Islet precursor cell (in vitro differentiated cells): ENCODE data around the gene DGKB.
A peak's percentile ranks its signal among the peaks of the same experiment; 100 is the strongest.

Experiments
- DNase-seq: peaks from one replicate; pipeline ENCODE4 v3.0.0-alpha.2; 2018

DGKB gene

DNA sequence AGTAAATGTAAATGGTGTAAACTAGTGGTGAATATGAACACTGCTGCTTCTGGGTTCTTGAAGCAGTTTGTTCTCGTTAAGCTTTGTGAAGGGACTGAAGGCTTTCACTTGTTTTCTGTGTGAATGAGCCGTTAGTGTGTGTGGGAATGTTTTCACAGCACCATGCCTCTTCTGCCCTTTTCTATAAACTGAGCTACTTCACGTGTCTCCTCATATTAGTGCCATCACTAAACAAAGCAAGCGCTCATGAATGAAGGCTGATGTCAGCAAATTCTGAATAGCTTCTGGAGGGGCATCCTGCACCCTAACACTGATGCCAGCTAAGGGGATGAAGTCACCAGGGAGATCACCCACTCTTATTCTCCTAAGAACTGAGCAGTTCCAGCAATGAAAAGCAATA, 707.5 kb downstream of the DGKB start:
- DNase-seq, result no peak

DNA sequence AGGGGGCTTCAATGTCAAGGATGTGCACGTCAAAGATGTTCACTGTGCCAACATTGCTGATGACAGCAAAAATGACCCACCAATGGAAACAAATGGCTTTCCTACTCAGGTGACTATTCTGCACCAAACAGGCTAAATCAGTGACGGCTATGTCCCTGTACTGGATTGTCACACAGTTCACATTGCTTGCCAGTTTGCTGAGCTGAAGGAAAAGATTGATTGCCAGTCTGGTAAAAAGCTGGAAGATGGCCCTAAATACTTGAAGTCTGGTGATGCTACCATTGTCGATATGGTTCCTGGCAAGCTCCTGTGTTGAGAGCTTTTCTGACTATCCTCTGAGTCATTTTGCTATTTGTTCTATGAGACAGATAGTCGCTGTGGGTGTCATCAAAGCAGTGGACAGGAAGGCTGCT, 710.9 kb downstream of the DGKB start:
- DNase-seq, result no peak

DNA sequence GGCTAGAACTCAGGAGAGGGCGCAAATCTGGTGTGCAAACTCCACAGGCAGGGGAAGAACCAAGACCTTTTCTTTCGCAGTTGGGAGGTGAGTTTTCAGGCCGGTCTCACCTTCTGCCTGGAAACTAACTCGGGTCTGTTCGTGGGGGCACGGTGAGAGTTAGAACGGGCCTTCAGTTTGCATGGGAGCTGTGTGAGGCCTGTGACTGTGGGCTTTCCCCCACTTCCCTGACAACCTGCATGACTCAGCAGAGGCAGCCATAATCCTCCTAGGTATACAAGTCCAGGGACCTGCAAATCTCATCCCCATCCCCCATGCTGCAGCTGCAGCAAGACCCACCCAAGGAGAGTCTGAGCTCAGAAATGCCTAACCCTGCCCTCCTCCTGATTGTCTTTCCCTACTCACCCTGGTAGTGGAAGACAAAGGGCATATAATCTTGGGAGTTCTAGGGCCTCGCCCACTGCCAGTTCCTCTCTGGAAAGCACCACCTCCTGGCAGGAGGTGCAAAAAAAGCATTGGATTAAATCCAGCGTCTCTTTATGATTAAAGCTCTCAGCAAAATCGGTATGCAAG, 718.2 kb downstream of the DGKB start:
- no peak for DNase-seq

DNA sequence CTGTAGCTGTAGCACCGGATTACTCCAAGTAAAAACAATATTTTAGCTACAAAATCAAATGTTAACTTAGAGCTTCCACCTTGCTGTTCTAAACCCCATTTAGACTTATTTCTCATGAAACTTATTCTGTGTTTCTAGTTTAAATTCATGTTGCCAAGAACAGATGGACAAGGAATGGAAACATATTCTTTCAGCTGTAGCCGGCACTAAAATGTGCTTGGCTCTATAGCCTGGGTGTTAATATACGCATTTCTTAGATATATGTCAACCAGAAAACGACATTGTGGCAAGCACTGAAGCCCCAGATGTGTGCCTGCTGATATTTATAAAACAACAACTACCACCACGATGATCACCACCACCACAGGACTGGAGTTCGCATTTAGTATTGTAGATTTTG, 722.8 kb downstream of the DGKB start:
- DNase-seq, result no peak

DNA sequence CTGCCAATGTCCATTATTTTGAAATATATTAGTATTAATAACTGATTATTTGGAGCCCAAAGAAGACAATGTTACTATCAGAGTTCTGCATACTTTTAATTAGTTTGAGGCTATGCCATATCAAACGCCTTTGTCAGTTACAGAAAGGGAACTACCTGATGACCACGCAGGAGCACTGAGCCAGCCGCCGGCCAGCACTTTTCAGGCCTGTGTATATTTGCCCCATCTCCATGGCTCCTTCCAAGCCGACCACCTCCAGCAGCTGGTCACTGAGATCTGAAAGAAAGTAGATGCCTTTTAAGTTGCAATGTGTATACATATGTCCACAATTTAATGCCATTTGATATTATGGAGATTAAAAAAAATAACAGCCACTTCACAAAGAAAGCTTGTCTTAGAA, 724.7 kb downstream of the DGKB start:
- DNase-seq, result no peak

DNA sequence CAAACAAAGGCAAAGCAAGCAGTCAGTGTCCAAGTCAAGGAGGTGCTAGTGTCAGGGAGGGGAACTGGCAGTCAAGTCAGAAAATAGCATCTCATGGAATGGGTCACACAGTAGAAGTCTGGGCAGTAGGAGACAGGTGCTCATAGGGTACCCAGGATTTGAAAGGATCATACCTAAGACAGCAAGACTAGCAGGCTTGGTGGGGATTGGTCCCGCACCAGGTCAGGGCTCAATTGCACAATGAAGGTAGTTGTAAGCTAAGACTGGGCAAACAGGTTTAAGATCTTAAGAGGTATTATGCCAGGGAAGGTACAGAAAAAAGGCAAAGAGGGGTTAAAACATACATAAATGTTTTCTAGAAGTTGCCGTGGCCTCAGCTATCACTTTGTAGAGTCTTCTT, 731.7 kb downstream of the DGKB start:
- DNase-seq, result no peak

DNA sequence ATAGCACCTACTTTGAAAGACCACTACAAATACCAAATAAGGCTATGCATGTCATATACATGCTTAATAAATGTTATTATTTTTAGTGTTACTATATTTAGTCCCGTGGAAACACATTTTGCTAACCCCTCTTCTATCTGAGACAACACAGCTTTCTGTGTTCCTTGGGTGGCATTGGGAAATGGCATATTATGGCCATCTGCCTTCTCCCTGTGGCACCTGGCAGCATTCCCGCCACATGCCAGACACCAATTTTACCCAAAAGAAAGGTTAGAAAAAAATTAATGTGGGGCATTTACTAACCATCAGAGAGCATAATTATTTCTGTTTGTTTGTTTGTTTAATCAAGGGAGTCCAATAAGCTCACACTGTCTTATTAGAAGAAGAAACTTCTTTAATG, 744.4 kb downstream of the DGKB start:
- DNase-seq, result no peak

DNA sequence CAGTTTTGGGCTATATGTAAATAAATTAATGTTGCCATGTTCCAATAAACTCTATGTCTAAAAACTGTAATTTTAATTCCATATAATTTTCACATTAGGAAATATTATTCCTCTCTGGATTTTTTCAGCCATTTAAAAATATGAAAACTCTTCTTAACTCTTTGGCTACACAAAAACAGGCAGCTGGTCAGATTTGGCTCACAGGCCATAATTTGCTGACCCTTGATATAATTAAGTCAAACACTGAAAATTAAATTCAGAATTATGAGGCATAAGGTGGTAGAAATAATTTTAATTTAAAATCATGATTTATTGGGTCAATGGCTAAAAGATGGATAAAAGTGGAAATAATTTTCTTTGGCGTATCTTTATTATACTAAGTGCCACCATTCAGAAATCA, 746.1 kb downstream of the DGKB start:
- DNase-seq, result no peak

DNA sequence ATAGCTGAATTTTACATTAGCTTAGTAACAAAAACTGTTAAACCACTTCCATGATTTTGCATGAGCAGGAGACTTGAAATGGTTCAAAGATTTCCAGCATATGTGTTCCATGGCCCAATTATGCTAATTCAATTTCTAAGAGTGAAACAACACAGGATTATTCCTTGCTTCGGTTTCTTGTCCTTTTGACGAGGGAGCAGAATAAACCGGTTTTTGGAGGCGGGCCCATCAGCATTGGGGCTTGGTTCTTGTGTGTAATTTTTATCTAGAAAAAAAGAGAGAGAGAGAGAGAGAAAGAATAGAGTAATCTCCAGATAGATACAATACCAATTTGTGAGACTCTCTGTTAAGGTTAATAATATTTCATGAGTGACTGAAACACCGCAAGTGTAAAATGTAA, 753.6 kb downstream of the DGKB start:
- no peak for DNase-seq

DNA sequence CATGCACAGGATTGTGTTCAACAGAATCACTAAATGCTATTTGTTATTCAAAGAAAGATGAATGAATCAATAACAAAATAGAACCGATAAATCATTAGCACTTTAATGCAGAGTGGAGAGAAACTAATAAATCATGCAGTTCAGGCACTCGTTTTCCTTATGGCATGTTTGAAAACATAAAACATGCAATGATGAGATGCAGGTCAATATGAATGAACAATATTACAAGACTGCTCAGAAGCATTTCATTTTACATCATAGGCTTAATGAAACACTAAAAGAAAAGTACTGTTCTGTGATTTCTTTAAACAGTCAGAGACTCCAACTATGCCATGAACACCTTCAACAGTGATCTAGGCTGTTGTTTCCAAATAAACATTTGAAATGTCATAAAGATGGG, 755.0 kb downstream of the DGKB start:
- no peak for DNase-seq

DNA sequence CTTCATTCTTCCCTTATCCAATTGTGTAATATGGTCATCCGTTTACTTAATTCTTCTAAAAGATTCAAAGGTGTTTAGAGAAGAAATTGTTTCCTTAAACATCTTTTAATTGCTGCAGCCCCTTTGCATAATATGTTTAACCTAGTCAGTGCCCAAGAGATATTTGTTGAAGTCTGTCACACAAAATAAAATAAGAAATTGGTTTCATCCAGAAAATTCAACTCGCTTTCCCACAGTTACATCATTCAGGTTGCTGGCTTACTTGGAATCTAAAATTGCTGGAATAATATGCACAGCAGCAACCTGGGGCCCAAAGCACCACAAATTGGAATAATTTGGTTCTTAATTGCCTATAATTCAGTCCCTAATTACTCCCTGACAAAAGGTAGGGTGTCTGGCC, 758.0 kb downstream of the DGKB start:
- no peak for DNase-seq

DNA sequence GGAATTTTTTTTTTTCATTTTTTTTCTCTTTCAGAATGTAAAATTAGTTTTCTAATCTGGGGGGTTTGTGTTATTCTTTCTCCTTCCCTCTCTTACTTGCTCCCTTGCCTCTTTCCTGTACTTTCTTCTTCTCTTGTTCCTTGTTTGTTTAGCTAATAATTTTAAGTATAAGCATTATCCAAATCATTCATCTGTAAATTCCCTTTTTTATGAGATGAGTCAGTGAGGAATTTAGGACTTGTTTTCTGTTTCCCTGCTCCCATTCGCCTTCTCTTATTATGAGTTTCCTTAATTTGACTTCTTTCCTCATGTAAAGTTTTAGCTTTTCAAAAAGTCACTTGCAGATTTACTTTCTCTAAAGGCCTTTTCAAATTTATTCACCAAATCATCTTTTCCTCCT, 758.4 kb downstream of the DGKB start:
- DNase-seq, result no peak

DNA sequence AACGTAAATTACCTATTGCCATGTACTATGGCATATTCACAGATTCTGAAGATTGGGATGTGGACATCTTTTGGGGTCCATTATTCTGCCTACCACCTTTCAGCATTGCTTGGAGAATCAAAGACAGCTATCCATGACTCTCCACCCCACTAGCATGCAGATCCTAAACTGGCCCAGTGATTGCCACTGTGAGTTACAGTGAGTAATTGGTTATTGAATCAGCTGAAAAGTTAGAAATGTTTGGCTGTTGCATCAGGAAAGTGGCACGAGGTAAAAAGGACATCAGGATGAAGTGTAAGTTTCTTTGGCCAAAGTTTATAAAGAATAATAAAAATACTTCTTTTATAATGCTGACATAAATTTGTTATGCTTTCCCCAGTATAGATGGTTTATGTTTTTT, 764.9 kb downstream of the DGKB start:
- no peak for DNase-seq

DNA sequence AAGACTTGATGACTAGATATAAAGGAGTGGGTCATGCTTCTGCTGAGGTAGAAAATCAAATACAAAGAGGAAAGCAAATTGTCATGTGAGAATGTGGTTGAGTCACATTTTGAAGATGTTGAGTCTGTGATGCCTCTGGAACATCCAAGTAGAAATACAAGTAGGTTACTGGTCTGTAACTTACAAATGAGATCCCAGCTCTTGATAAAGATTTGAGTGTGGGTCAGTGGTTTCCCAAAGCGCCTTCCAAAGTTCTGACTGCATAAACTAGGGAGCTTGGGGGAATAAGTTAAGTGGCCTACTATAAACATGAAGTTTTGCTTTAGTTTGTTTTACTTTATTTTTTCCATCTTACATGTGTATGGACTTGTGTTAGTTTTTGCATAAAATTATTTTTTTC, 768.8 kb downstream of the DGKB start:
- DNase-seq, result peak; percentile 58

DNA sequence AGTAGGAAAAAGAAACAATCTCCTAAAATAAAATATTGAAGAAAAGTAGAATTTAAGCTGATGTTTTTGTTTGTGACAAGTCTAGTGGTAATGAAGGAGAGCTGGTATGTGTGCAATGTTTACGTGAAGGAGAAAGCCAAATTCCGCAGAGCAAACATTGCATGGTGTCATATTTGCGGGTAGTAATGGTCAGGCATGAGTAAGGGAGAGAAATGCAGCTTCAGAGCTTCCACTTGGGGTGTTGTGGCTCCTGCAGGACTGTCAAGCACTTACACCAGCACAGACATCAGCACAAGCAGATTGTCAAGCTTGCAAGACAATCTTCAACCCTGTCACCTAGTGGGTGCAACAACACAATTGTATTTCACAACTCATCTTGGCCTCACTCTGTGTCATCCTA, 776.6 kb downstream of the DGKB start:
- DNase-seq, result peak; percentile 56

DNA sequence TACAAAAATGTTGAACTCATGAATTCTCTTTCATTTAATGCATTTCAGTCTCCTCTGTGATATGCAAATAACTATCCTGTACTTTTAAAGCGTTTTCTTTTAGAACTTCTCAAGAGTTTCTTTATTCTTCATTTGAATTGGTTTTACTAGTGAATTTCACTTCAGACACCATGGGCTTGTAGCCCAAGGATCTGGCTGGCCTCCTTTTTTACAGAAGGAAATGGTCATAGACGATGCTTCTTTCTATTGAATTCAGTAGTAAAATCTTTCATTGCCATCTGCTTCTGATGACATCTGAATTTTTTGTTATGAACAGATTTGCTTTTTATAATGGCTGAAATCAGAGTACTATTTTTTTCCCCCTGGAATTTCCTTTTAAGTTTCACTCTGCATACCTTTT, 777.8 kb downstream of the DGKB start:
- no peak for DNase-seq

DNA sequence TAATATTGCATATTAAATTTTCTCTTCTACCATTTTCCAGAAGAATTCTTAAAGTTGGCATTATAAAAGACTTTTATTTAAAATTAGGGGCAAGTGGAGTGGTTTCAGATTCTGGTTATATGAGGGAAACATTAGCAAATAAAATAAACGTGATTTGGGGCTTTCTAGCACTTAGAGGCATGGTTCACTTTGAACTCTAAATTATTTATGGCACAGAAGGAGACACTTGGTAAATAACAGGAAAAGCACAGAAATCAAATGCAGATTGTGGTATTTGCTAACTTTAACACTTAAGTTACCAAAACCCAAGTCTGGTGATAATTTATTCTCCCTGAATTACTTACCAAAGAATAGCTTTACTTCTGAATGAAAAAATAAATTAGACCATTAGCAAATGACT, 778.6 kb downstream of the DGKB start:
- DNase-seq, result no peak

DNA sequence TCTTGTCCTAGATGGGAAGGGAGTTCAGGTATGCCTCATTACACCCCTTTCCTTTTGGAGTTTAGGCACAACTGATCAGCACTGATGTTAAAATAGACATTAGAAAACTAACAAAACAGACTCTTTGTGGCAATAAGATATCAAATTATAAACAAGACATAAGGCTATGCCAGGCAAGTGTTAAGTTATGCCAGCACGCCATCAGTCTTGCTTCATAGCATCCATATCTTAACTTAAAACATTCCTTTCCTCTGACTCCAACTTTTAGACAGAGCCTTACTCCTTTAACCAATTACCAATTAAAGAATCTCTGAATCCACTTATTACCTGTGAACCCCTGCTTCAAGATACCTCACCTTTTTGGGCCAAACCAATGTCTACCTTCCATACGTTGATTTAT, 786.9 kb downstream of the DGKB start:
- no peak for DNase-seq

DNA sequence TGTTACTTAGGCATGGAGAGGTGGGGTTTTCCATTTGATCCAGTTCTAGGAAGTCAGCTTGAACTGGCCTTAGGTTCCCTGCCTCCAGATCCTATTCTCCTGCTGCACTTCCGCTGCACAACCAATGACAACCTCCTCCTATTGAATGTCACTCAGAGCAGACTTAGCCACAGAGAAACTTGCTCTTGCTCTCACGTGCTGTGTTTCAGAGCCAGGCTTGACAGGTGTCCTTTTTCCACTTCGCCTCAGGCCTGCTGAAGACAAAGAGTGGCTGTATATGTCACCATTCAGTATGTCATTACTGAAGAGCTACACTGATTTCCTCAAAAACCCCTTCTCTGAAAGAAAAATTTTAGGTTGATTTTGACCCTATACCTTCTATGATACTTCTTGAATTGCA, 797.7 kb downstream of the DGKB start:
- DNase-seq, result no peak

DNA sequence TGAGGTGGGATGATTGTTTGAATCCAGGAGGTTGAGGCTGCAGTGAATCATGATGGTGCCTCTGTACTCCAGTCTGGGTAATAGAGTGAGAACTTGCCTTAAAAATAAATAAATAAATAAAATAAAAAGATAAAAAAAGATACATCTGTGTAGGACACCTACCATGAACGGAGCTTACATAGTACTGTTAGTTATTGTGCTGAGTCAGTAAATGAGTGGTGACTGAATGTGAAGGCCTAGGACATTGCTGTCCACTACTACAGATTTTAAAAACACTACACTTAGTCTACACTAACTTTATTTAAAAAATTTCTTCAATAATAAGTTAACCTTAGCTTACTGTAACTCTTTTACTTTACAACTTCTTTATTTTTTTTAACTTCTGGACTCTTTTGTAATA, 806.4 kb downstream of the DGKB start:
- no peak for DNase-seq

DNA sequence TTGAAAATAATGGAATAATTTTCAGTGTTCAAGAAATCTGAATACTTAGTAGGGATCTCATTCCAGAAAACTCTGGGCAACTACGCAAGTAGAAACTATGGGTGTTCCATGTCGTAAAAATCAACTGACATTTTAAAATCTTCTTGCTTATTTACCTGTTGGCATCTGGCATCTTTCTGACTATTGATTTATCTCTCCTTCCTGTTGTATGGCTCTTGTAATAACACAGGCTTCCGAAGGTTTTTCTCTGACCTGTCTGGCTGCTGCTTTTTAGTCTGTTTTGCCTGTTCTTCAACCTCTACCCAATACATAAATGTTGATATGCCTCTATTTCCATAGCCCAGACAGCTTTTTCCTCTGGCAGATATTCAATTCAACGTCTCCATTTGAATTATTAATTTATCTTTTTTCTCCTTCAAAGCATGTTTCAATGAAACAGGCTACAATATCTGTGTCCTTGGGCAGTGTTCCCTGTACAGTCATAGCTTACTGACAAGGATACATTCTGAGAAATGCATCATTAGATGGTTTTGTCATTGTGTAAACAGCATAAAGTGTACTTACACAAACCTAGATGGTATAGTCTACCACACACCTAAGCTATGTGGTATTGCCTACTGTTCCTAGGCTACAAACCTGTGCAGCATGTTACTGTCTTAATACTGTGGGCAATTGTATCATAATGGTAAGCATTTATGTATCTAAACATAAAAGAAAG, 807.2 kb downstream of the DGKB start:
- no peak for DNase-seq
